ENCODE measurements around the gene PTTG1IP. TPM values are rescaled to one million over a fixed set of nuclear protein-coding genes. Genes with fewer than 3 reads are reported as not detected.

The PTTG1IP gene
- total and polyA plus RNA-seq, 2 experiments from 2014 or later, result 676 to 814 TPM

DNA sequence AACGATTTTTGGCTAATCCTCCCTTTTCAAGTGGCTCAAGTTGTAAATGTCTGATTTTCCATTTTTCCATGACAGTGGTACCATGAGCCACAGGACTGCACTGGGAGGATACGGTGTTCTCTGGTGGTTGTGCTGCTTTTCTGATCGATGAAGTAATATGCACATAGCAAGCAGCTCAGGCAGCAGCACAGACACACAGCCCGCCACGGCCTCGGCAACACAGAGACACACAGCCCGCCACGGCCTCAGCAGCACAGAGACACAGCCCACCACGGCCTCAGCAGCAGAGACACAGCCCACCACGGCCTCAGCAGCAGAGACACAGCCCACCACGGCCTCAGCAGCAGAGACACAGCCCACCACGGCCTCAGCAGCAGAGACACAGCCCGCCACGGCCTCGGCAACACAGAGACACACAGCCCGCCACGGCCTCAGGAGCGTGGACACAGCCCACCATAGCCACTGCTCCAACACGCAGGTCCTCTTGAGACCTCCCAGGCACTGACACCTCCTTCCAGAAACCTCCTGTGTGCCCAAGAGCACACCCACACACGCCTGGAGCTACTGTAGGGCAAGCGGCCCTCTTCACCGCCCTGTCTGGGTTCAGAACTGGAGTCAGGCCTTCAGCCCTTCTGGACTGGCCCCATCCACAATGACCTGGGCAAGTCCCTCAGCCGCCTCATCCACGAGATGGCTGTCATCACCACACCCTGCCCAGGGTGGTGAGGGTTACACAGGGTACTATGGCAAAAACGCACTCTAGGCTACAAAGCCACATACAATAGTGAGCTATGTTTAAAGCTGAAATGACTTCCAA, 10.4 kb downstream of the PTTG1IP start:
- no peak for DNase-seq
- peaks cover 27% of the 10 kb centered on the region for H3K4me1 ChIP-seq (ENCODE audit: insufficient read depth)
- peaks cover 100% of the 10 kb centered on the region for H3K79me2 ChIP-seq (ENCODE audit: insufficient read depth)
- H3K9me3 ChIP-seq (ENCODE audit: low read depth), result no peaks in the 10 kb centered on the region
- H3K36me3 ChIP-seq (ENCODE audit: low read depth), result peaks cover 36% of the 10 kb centered on the region
- WGBS, 2 experiments (ENCODE audit: low coverage in 1 of 2, low lambda C conversion rate in 2 of 2, missing lambda C conversion rate in 2 of 2), result 85 to 89% methylated on average over 25 of the region's 25 CpGs
- no peak overlapping the region for H3K4me2 ChIP-seq (ENCODE audit: unreplicated experiment)
- in situ Hi-C loops (cut with MboI), result no loop called here
- H4K20me1 ChIP-seq (ENCODE audit: insufficient read depth), result peaks cover 26% of the 10 kb centered on the region; the same call in 1 of the 2 replicates
- H3K27ac ChIP-seq, result no peak overlapping the region
- H2AFZ ChIP-seq, result no peak overlapping the region
- H3K9ac ChIP-seq, result no peak overlapping the region
- H3F3A ChIP-seq (ENCODE audit: insufficient read depth), result peaks cover 16% of the 10 kb centered on the region
- no peaks in the 10 kb centered on the region for H3K9me2 ChIP-seq (ENCODE audit: insufficient read depth)
- H3K4me3 ChIP-seq, result no peak overlapping the region
- TF ChIP-seq EZH2phosphoT487 (IDR thresholded peaks at IDR 0.05; ENCODE audit: insufficient read depth, low read depth) (no peak), EZH2 (IDR thresholded peaks at IDR 0.05; ENCODE audit: insufficient read depth, poor library complexity, severe bottlenecking) (no peak)
- H3K27me3 ChIP-seq (replicated peaks; ENCODE audit: insufficient read depth), result no peaks in the 10 kb centered on the region

DNA sequence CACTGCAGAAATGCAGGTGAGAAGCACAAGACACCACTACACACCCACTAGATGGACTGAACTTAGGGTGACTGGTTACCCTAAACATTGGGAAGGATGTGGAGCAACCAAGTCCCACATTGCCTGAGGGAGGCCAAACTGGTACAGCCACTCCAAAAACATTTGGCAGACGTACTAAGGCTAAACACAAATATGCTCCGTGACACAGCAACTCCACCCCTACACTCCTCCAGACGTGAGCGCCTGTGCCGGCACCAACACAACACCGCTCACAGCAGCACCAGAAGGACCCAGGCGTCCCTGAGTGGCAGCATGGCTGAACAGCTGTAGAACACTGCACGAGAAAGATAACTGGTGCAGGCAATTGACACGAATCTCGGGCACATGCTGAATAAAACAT, 14.7 kb downstream of the PTTG1IP start:
- Histone ChIP-seq H3K4me3 (no peak overlapping the region), H3K9me2 (ENCODE audit: insufficient read depth) (no peaks in the 10 kb centered on the region), H4K20me1 (ENCODE audit: insufficient read depth) (peaks cover 35% of the 10 kb centered on the region; the same call in 1 of the 2 replicates), H2AFZ (no peak overlapping the region), H3K79me2 (ENCODE audit: insufficient read depth) (peaks cover 100% of the 10 kb centered on the region), H3K36me3 (ENCODE audit: low read depth) (peaks cover 49% of the 10 kb centered on the region), H3K9ac (no peak overlapping the region), H3K27ac (no peak overlapping the region), H3K9me3 (ENCODE audit: low read depth) (no peaks in the 10 kb centered on the region), H3K4me2 (ENCODE audit: unreplicated experiment) (no peak overlapping the region), H3K27me3 (replicated peaks; ENCODE audit: insufficient read depth) (no peaks in the 10 kb centered on the region), H3F3A (ENCODE audit: insufficient read depth) (no peaks in the 10 kb centered on the region), H3K4me1 (ENCODE audit: insufficient read depth) (no peaks in the 10 kb centered on the region; the same call in 1 of the 2 replicates)
- no peak for TF ChIP-seq EZH2 (IDR thresholded peaks at IDR 0.05; ENCODE audit: insufficient read depth, poor library complexity, severe bottlenecking)
- no peak for TF ChIP-seq EZH2phosphoT487 (IDR thresholded peaks at IDR 0.05; ENCODE audit: insufficient read depth, low read depth)
- in situ Hi-C loops (cut with MboI), result no loop called here
- 79 to 88% methylated on average over 10 of the region's 10 CpGs for WGBS, 2 experiments (ENCODE audit: low coverage in 1 of 2, low lambda C conversion rate in 2 of 2, missing lambda C conversion rate in 2 of 2)
- DNase-seq, result no peak

DNA sequence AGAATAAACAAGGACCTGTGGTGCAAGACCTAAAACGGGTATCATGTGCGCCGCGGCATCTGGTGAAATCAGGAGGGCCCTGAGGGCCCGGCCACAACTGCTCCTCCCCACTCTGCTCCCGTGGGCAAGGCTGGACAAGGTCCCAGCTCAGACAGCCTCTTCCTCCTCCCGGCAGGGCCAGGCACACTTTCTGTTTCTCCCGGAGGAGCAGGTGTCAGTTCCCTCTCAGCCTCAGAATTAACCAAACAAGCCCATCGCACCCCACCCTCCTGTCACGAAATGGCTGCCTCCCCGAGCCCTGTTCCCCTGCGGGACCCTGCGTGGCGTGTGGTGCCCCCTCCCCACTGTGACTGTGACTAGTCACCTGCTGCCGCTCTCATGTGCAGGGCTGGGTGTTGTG, 15.2 kb downstream of the PTTG1IP start:
- Histone ChIP-seq H3K36me3 (ENCODE audit: low read depth) (peaks cover 47% of the 10 kb centered on the region), H3K79me2 (ENCODE audit: insufficient read depth) (peaks cover 100% of the 10 kb centered on the region)
- in situ Hi-C loops (cut with MboI), result no loop called here

DNA sequence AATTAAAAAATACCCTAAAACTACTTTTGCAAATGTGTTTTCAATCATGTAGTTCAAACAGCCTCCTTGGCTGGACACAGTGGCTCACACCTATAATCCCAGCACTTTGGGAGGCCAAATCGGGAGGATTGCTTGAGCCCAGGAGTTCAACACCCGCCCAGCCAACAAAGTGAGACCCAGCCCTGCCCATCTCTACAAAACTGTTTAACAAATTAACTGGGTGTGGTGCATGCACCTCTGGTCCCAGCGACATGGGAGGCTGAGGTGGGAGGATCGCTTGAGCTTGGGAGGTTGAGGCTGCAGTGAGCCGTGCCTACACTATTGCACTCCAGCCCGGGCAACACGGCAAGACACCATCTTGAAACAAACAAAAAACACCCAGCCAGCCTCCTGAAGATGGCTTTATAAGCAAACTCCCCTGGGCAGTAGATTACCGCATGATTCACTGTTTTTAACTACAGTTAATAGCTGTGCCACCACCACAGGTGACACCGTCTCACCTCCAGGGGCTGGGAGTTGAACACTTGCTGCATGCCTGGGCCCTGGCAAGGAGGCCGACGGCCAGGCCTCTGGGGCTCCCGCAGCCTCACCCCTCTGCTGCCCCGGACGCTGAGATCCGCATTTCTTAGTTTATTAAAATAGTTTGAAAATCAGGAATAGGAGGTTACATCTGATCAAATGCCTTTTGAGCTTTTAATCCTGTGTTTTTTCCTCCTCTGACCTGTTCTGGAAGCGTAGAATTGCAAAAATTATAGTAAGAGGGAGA, 16.2 kb downstream of the PTTG1IP start:
- in situ Hi-C loops (cut with MboI), result no loop called here
- 90 to 93% methylated on average over 16 of the region's 16 CpGs for WGBS, 2 experiments (ENCODE audit: low coverage in 1 of 2, low lambda C conversion rate in 2 of 2, missing lambda C conversion rate in 2 of 2)
- peaks cover 100% of the 10 kb centered on the region for H3K79me2 ChIP-seq (ENCODE audit: insufficient read depth)
- H3K27ac ChIP-seq, result no peak overlapping the region
- no peaks in the 10 kb centered on the region for H3K9me2 ChIP-seq (ENCODE audit: insufficient read depth)
- peaks cover 29% of the 10 kb centered on the region; the same call in 1 of the 2 replicates for H4K20me1 ChIP-seq (ENCODE audit: insufficient read depth)
- no peaks in the 10 kb centered on the region for H3F3A ChIP-seq (ENCODE audit: insufficient read depth)
- DNase-seq, result no peak
- H3K4me2 ChIP-seq (ENCODE audit: unreplicated experiment), result no peak overlapping the region
- H3K36me3 ChIP-seq (ENCODE audit: low read depth), result peaks cover 43% of the 10 kb centered on the region
- H3K27me3 ChIP-seq (replicated peaks; ENCODE audit: insufficient read depth), result no peaks in the 10 kb centered on the region
- no peak overlapping the region for H3K4me3 ChIP-seq
- no peaks in the 10 kb centered on the region for H3K9me3 ChIP-seq (ENCODE audit: low read depth)
- TF ChIP-seq EZH2 (IDR thresholded peaks at IDR 0.05; ENCODE audit: insufficient read depth, poor library complexity, severe bottlenecking) (no peak), EZH2phosphoT487 (IDR thresholded peaks at IDR 0.05; ENCODE audit: insufficient read depth, low read depth) (no peak)
- H3K4me1 ChIP-seq (ENCODE audit: insufficient read depth), result no peaks in the 10 kb centered on the region; the same call in 1 of the 2 replicates
- no peak overlapping the region for H2AFZ ChIP-seq
- no peak overlapping the region for H3K9ac ChIP-seq

More for the DNA sequence above, 15.2 kb downstream of the PTTG1IP start:
- Histone ChIP-seq H3K9ac (no peak overlapping the region), H3K27me3 (replicated peaks; ENCODE audit: insufficient read depth) (no peaks in the 10 kb centered on the region), H3K9me3 (ENCODE audit: low read depth) (no peaks in the 10 kb centered on the region), H2AFZ (no peak overlapping the region), H3K27ac (no peak overlapping the region), H3K4me2 (ENCODE audit: unreplicated experiment) (no peak overlapping the region), H3K4me3 (no peak overlapping the region), H4K20me1 (ENCODE audit: insufficient read depth) (peaks cover 30% of the 10 kb centered on the region; the same call in 1 of the 2 replicates), H3K9me2 (ENCODE audit: insufficient read depth) (no peaks in the 10 kb centered on the region), H3K4me1 (ENCODE audit: insufficient read depth) (no peaks in the 10 kb centered on the region; the same call in 1 of the 2 replicates), H3F3A (ENCODE audit: insufficient read depth) (no peaks in the 10 kb centered on the region)
- WGBS, 2 experiments (ENCODE audit: low coverage in 1 of 2, low lambda C conversion rate in 2 of 2, missing lambda C conversion rate in 2 of 2), result 83 to 88% methylated on average over 15 of the region's 15 CpGs
- no peak for DNase-seq
- TF ChIP-seq EZH2phosphoT487 (IDR thresholded peaks at IDR 0.05; ENCODE audit: insufficient read depth, low read depth), result no peak
- TF ChIP-seq EZH2 (IDR thresholded peaks at IDR 0.05; ENCODE audit: insufficient read depth, poor library complexity, severe bottlenecking), result no peak
